ENCODE measurements around the gene SLC25A44.

- TF ChIP-seq EZH2 (IDR thresholded peaks at IDR 0.05; ENCODE audit: borderline replicate concordance, insufficient read depth, low read depth, low read length, poor library complexity, severe bottlenecking) = no peak
- TF ChIP-seq CTCF (IDR thresholded peaks at IDR 0.05) = peak; percentile 67
Measured at GRCh38 chr1:156193488-156194299, at the start of gene SLC25A44.
